Measurements from ENCODE around the gene SQSTM1.
A peak's percentile ranks its signal among the peaks of the same experiment; 100 is the strongest.

The SQSTM1 gene

GRCh38 chr5:179819296-179820126 is 1.2 kb upstream of the SQSTM1 start:
- H3K4me1 Mint-ChIP-seq = peaks cover 33% of the 10 kb centered on the region
- H3K36me3 Mint-ChIP-seq = peaks cover 3% of the 10 kb centered on the region
- ATAC-seq (ENCODE audit: low read depth) (peak; percentile 6), DNase-seq (ENCODE audit: low spot score in 2 of 2) (peak; percentile 53 to 79)
- no peaks in the 10 kb centered on the region for H3K27me3 Mint-ChIP-seq
- H3K4me3 Mint-ChIP-seq = peak overlapping the region; percentile 91
- peak overlapping the region; percentile 99 for H3K27ac Mint-ChIP-seq
- H3K9me3 Mint-ChIP-seq = no peaks in the 10 kb centered on the region

- H3K27me3 Mint-ChIP-seq = no peaks in the 10 kb centered on the region
- DNase-seq (ENCODE audit: low spot score in 2 of 2) (no peak), ATAC-seq (ENCODE audit: low read depth) (no peak)
- H3K27ac Mint-ChIP-seq = peak overlapping the region; percentile 99
- H3K4me3 Mint-ChIP-seq = peak overlapping the region; percentile 91
- peaks cover 7% of the 10 kb centered on the region for H3K36me3 Mint-ChIP-seq
- no peaks in the 10 kb centered on the region for H3K9me3 Mint-ChIP-seq
- H3K4me1 Mint-ChIP-seq = peaks cover 37% of the 10 kb centered on the region
Measured at GRCh38 chr5:179820127-179820482, 600 bp upstream of the SQSTM1 start.

GRCh38 chr5:179821298-179822058 is 773 bp downstream of the SQSTM1 start:
- Mint-ChIP-seq H3K27ac (peak overlapping the region; percentile 99), H3K36me3 (peaks cover 9% of the 10 kb centered on the region), H3K4me3 (peak overlapping the region; percentile 95), H3K27me3 (no peaks in the 10 kb centered on the region), H3K9me3 (no peaks in the 10 kb centered on the region), H3K4me1 (peaks cover 33% of the 10 kb centered on the region)
- ATAC-seq (ENCODE audit: low read depth) = peak; percentile 49
- DNase-seq (ENCODE audit: low spot score in 2 of 2) = peak; percentile 72 to 88

GRCh38 chr5:179822059-179822432 is 1.3 kb downstream of the SQSTM1 start:
- DNase-seq (ENCODE audit: low spot score in 2 of 2) (no peak), ATAC-seq (ENCODE audit: low read depth) (no peak)
- Mint-ChIP-seq H3K27me3 (no peaks in the 10 kb centered on the region), H3K36me3 (peaks cover 9% of the 10 kb centered on the region), H3K9me3 (no peaks in the 10 kb centered on the region), H3K27ac (peak overlapping the region; percentile 99), H3K4me1 (peaks cover 33% of the 10 kb centered on the region), H3K4me3 (peak overlapping the region; percentile 95)

GRCh38 chr5:179822444-179822990 is 1.8 kb downstream of the SQSTM1 start:
- Mint-ChIP-seq H3K9me3 (no peaks in the 10 kb centered on the region), H3K36me3 (peaks cover 9% of the 10 kb centered on the region)

GRCh38 chr5:179823937-179824744 is 3.4 kb downstream of the SQSTM1 start:
- peak overlapping the region; percentile 82 for H3K27ac Mint-ChIP-seq
- H3K27me3 Mint-ChIP-seq = no peaks in the 10 kb centered on the region
- H3K9me3 Mint-ChIP-seq = no peaks in the 10 kb centered on the region
- peaks cover 27% of the 10 kb centered on the region for H3K4me1 Mint-ChIP-seq
- DNase-seq (ENCODE audit: low spot score in 2 of 2) = no peak
- H3K36me3 Mint-ChIP-seq = peaks cover 12% of the 10 kb centered on the region
- no peak for ATAC-seq (ENCODE audit: low read depth)
- no peak overlapping the region for H3K4me3 Mint-ChIP-seq

More at GRCh38 chr5:179822444-179822990, 1.8 kb downstream of the SQSTM1 start:
- H3K27ac Mint-ChIP-seq = peak overlapping the region; percentile 99
- DNase-seq (ENCODE audit: low spot score in 2 of 2) = no peak
- H3K4me3 Mint-ChIP-seq = peak overlapping the region; percentile 95
- no peaks in the 10 kb centered on the region for H3K27me3 Mint-ChIP-seq
- H3K4me1 Mint-ChIP-seq = peaks cover 31% of the 10 kb centered on the region
- no peak for ATAC-seq (ENCODE audit: low read depth)

GRCh38 chr5:179824745-179825112 is 4.0 kb downstream of the SQSTM1 start:
- Mint-ChIP-seq H3K9me3 (no peaks in the 10 kb centered on the region), H3K36me3 (peaks cover 17% of the 10 kb centered on the region), H3K27me3 (no peaks in the 10 kb centered on the region), H3K4me3 (no peak overlapping the region), H3K4me1 (peaks cover 26% of the 10 kb centered on the region), H3K27ac (peak overlapping the region; percentile 82)
- ATAC-seq (ENCODE audit: low read depth) (no peak), DNase-seq (ENCODE audit: low spot score in 2 of 2) (no peak)

GRCh38 chr5:179825655-179826182 is 5.0 kb downstream of the SQSTM1 start:
- Mint-ChIP-seq H3K4me3 (no peak overlapping the region), H3K27ac (peak overlapping the region; percentile 35), H3K36me3 (peaks cover 21% of the 10 kb centered on the region), H3K4me1 (peaks cover 21% of the 10 kb centered on the region), H3K9me3 (no peaks in the 10 kb centered on the region), H3K27me3 (no peaks in the 10 kb centered on the region)
- no peak for DNase-seq (ENCODE audit: low spot score in 2 of 2)
- ATAC-seq (ENCODE audit: low read depth) = no peak

GRCh38 chr5:179827680-179828079 is 7.0 kb downstream of the SQSTM1 start:
- DNase-seq (ENCODE audit: low spot score in 2 of 2) (no peak), ATAC-seq (ENCODE audit: low read depth) (no peak)
- peaks cover 31% of the 10 kb centered on the region for H3K36me3 Mint-ChIP-seq
- peak overlapping the region; percentile 59 for H3K27ac Mint-ChIP-seq
- H3K9me3 Mint-ChIP-seq = no peaks in the 10 kb centered on the region
- peaks cover 10% of the 10 kb centered on the region for H3K4me1 Mint-ChIP-seq
- no peak overlapping the region for H3K4me3 Mint-ChIP-seq
- H3K27me3 Mint-ChIP-seq = no peaks in the 10 kb centered on the region

GRCh38 chr5:179828756-179829421 is 8.2 kb downstream of the SQSTM1 start:
- no peaks in the 10 kb centered on the region for H3K27me3 Mint-ChIP-seq
- H3K27ac Mint-ChIP-seq = peak overlapping the region; percentile 77
- peaks cover 7% of the 10 kb centered on the region for H3K4me1 Mint-ChIP-seq
- H3K36me3 Mint-ChIP-seq = peaks cover 40% of the 10 kb centered on the region
- H3K4me3 Mint-ChIP-seq = no peak overlapping the region
- H3K9me3 Mint-ChIP-seq = no peaks in the 10 kb centered on the region
- DNase-seq (ENCODE audit: low spot score in 2 of 2) = no peak
- no peak for ATAC-seq (ENCODE audit: low read depth)

- no peak for DNase-seq (ENCODE audit: low spot score in 2 of 2)
- ATAC-seq (ENCODE audit: low read depth) = no peak
- H3K4me1 Mint-ChIP-seq = peaks cover 3% of the 10 kb centered on the region
- H3K27me3 Mint-ChIP-seq = no peaks in the 10 kb centered on the region
- no peak overlapping the region for H3K4me3 Mint-ChIP-seq
- peaks cover 33% of the 10 kb centered on the region for H3K36me3 Mint-ChIP-seq
- H3K9me3 Mint-ChIP-seq = no peaks in the 10 kb centered on the region
- H3K27ac Mint-ChIP-seq = peak overlapping the region; percentile 14
Measured at GRCh38 chr5:179829732-179830435, 9.2 kb downstream of the SQSTM1 start.

GRCh38 chr5:179830818-179831468 is 10.2 kb downstream of the SQSTM1 start:
- H3K27me3 Mint-ChIP-seq = no peaks in the 10 kb centered on the region
- DNase-seq (ENCODE audit: low spot score in 2 of 2) = no peak
- H3K27ac Mint-ChIP-seq = peak overlapping the region; percentile 50
- H3K4me1 Mint-ChIP-seq = peaks cover 5% of the 10 kb centered on the region
- no peak overlapping the region for H3K4me3 Mint-ChIP-seq
- no peaks in the 10 kb centered on the region for H3K9me3 Mint-ChIP-seq
- peaks cover 36% of the 10 kb centered on the region for H3K36me3 Mint-ChIP-seq
- ATAC-seq (ENCODE audit: low read depth) = no peak

Data from memory B cell (primary cell).